HS-27A (cell line): Measurements from ENCODE around the gene OVCH2.

Experiments
- DNase-seq: peaks from one replicate; pipeline ENCODE4 v3.0.0-alpha.2; 2012; ENCODE audit warnings: low read depth, missing footprints

OVCH2 gene

GRCh38 chr11:7639643-7640025 is 66.6 kb downstream of the OVCH2 start:
- no peak for DNase-seq
